Measurements from ENCODE around the gene CHAF1A. TPM values are rescaled to one million over a fixed set of nuclear protein-coding genes. Genes with fewer than 3 reads are reported as not detected.

Gene CHAF1A
- total and polyA plus RNA-seq, 2 of the 8 experiments (the other 6 are each of a cell fraction or from before 2014, with no cell fraction given), result 122 to 147 TPM

DNA sequence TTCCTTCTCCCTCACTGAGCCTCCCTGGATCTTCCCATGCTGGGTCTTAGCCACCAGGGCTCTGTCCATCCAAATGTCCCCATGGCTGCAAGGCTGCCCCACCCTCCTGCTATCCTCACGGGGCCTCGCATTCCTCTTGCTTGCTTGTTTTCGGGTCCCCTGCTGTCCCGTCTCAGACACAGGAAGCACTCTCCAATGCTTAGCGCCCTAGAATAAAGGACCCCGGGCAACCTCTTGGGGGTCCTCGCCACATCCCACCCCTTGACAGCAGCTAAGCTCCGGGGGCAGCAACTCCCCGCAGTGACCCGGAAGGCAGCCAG lies 25.8 kb upstream of the CHAF1A start (continued):
- TF ChIP-seq, protein P1, sequence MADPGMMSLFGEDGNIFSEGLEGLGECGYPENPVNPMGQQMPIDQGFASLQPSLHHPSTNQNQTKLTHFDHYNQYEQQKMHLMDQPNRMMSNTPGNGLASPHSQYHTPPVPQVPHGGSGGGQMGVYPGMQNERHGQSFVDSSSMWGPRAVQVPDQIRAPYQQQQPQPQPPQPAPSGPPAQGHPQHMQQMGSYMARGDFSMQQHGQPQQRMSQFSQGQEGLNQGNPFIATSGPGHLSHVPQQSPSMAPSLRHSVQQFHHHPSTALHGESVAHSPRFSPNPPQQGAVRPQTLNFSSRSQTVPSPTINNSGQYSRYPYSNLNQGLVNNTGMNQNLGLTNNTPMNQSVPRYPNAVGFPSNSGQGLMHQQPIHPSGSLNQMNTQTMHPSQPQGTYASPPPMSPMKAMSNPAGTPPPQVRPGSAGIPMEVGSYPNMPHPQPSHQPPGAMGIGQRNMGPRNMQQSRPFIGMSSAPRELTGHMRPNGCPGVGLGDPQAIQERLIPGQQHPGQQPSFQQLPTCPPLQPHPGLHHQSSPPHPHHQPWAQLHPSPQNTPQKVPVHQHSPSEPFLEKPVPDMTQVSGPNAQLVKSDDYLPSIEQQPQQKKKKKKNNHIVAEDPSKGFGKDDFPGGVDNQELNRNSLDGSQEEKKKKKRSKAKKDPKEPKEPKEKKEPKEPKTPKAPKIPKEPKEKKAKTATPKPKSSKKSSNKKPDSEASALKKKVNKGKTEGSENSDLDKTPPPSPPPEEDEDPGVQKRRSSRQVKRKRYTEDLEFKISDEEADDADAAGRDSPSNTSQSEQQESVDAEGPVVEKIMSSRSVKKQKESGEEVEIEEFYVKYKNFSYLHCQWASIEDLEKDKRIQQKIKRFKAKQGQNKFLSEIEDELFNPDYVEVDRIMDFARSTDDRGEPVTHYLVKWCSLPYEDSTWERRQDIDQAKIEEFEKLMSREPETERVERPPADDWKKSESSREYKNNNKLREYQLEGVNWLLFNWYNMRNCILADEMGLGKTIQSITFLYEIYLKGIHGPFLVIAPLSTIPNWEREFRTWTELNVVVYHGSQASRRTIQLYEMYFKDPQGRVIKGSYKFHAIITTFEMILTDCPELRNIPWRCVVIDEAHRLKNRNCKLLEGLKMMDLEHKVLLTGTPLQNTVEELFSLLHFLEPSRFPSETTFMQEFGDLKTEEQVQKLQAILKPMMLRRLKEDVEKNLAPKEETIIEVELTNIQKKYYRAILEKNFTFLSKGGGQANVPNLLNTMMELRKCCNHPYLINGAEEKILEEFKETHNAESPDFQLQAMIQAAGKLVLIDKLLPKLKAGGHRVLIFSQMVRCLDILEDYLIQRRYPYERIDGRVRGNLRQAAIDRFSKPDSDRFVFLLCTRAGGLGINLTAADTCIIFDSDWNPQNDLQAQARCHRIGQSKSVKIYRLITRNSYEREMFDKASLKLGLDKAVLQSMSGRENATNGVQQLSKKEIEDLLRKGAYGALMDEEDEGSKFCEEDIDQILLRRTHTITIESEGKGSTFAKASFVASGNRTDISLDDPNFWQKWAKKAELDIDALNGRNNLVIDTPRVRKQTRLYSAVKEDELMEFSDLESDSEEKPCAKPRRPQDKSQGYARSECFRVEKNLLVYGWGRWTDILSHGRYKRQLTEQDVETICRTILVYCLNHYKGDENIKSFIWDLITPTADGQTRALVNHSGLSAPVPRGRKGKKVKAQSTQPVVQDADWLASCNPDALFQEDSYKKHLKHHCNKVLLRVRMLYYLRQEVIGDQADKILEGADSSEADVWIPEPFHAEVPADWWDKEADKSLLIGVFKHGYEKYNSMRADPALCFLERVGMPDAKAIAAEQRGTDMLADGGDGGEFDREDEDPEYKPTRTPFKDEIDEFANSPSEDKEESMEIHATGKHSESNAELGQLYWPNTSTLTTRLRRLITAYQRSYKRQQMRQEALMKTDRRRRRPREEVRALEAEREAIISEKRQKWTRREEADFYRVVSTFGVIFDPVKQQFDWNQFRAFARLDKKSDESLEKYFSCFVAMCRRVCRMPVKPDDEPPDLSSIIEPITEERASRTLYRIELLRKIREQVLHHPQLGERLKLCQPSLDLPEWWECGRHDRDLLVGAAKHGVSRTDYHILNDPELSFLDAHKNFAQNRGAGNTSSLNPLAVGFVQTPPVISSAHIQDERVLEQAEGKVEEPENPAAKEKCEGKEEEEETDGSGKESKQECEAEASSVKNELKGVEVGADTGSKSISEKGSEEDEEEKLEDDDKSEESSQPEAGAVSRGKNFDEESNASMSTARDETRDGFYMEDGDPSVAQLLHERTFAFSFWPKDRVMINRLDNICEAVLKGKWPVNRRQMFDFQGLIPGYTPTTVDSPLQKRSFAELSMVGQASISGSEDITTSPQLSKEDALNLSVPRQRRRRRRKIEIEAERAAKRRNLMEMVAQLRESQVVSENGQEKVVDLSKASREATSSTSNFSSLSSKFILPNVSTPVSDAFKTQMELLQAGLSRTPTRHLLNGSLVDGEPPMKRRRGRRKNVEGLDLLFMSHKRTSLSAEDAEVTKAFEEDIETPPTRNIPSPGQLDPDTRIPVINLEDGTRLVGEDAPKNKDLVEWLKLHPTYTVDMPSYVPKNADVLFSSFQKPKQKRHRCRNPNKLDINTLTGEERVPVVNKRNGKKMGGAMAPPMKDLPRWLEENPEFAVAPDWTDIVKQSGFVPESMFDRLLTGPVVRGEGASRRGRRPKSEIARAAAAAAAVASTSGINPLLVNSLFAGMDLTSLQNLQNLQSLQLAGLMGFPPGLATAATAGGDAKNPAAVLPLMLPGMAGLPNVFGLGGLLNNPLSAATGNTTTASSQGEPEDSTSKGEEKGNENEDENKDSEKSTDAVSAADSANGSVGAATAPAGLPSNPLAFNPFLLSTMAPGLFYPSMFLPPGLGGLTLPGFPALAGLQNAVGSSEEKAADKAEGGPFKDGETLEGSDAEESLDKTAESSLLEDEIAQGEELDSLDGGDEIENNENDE (IDR thresholded peaks at IDR 0.05; ENCODE audit: insufficient replicate concordance, low read length), result no peak
- TF ChIP-seq FOSL1 (IDR thresholded peaks at IDR 0.05; ENCODE audit: insufficient read depth, low read depth, low read length) (no peak), BCL11A (IDR thresholded peaks at IDR 0.05; ENCODE audit: low read depth in 2 of 2, low read length in 2 of 2) (no peak), HDAC6 (IDR thresholded peaks at IDR 0.05; ENCODE audit: low read depth, low read length) (no peak)
- TF ChIP-seq, protein P2, sequence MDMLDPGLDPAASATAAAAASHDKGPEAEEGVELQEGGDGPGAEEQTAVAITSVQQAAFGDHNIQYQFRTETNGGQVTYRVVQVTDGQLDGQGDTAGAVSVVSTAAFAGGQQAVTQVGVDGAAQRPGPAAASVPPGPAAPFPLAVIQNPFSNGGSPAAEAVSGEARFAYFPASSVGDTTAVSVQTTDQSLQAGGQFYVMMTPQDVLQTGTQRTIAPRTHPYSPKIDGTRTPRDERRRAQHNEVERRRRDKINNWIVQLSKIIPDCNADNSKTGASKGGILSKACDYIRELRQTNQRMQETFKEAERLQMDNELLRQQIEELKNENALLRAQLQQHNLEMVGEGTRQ (IDR thresholded peaks at IDR 0.05; ENCODE audit: low read length), result no peak
